Measurements from ENCODE around the gene SERPINE2. TPM values are rescaled to one million over a fixed set of nuclear protein-coding genes. Genes with fewer than 3 reads are reported as not detected.
"Not testable (repeated sequence)": the region's sequence is repeated elsewhere in the genome, so short reads cannot be mapped to it uniquely, and the experiment has no call there.

Gene SERPINE2
- total RNA-seq, 4 donors from 2014 or later: 25.5 to 94.5 (median 38.5) TPM

GRCh38 chr2:223943135-223943534 lies 96.0 kb downstream of the SERPINE2 start:
- no peak for TF ChIP-seq CTCF (IDR thresholded peaks at IDR 0.05)
- TF ChIP-seq EP300 (IDR thresholded peaks at IDR 0.05): no peak
- TF ChIP-seq POLR2A (IDR thresholded peaks at IDR 0.05): no peak
- no peak for DNase-seq (ENCODE audit: low spot score in 2 of 2)
- Histone ChIP-seq H3K27me3 (no peaks in the 10 kb centered on the region), H3K4me3 (peak overlapping the region in 3 of 4 donors; percentile 98 to 100 (median 99)), H3K9me3 (no peaks in the 10 kb centered on the region), H3K36me3 (no peaks in the 10 kb centered on the region), H3K27ac (peak overlapping the region in 2 of 4 donors; percentile 98 to 99), H3K4me1 (peaks cover 0 to 59% (median 18%) of the 10 kb centered on the region in 4 donors)
- 75 to 87% methylated on average over 1 of the region's 1 CpG for WGBS, 2 donors

GRCh38 chr2:223941579-223942277 lies 97.4 kb downstream of the SERPINE2 start:
- Histone ChIP-seq H3K27ac (peak overlapping the region in 1 of 4 donors; percentile 11), H3K27me3 (no peaks in the 10 kb centered on the region), H3K9me3 (no peaks in the 10 kb centered on the region), H3K4me1 (peaks cover 0 to 66% (median 29%) of the 10 kb centered on the region in 4 donors), H3K4me3 (no peak overlapping the region), H3K36me3 (no peaks in the 10 kb centered on the region)
- no peak for TF ChIP-seq CTCF (IDR thresholded peaks at IDR 0.05)
- no peak for TF ChIP-seq POLR2A (IDR thresholded peaks at IDR 0.05)
- TF ChIP-seq EP300 (IDR thresholded peaks at IDR 0.05): no peak
- no peak for DNase-seq (ENCODE audit: low spot score in 2 of 2)
- WGBS, 2 donors: 52 to 58% methylated on average over 12 of the region's 12 CpGs

- H3K9me3 ChIP-seq; H3K4me3 ChIP-seq; H3K27me3 ChIP-seq; H3K36me3 ChIP-seq; H3K27ac ChIP-seq; DNase-seq (ENCODE audit: low spot score in 2 of 2): not testable (repeated sequence)
- WGBS, 2 donors: 47 to 65% methylated on average over 2 of the region's 2 CpGs
- peaks cover 0 to 73% (median 38%) of the 10 kb centered on the region in 4 donors for H3K4me1 ChIP-seq
These were observed 99.6 kb downstream of the SERPINE2 start for GRCh38 chr2:223939438-223939837.

GRCh38 chr2:223937535-223937934 lies 101.6 kb downstream of the SERPINE2 start:
- WGBS, 2 donors: 0% methylated on average over 1 of the region's 1 CpG
- H3K4me1 ChIP-seq: peaks cover 0 to 77% (median 41%) of the 10 kb centered on the region in 4 donors
- H3K9me3 ChIP-seq: no peaks in the 10 kb centered on the region
- DNase-seq (ENCODE audit: low spot score in 2 of 2): no peak
- TF ChIP-seq CTCF (IDR thresholded peaks at IDR 0.05) (no peak), EP300 (IDR thresholded peaks at IDR 0.05) (no peak), POLR2A (IDR thresholded peaks at IDR 0.05) (no peak)
- no peaks in the 10 kb centered on the region for H3K36me3 ChIP-seq
- H3K4me3 ChIP-seq: no peak overlapping the region
- H3K27ac ChIP-seq: no peak overlapping the region
- H3K27me3 ChIP-seq: no peaks in the 10 kb centered on the region

- H3K9me3 ChIP-seq: no peaks in the 10 kb centered on the region
- no peak for DNase-seq (ENCODE audit: low spot score in 2 of 2)
- peak overlapping the region in 2 of 4 donors; percentile 5 to 28 for H3K27ac ChIP-seq
- H3K36me3 ChIP-seq: no peaks in the 10 kb centered on the region
- 62 to 68% methylated on average over 5 of the region's 5 CpGs for WGBS, 2 donors
- TF ChIP-seq EP300 (IDR thresholded peaks at IDR 0.05): no peak
- no peak for TF ChIP-seq CTCF (IDR thresholded peaks at IDR 0.05)
- TF ChIP-seq POLR2A (IDR thresholded peaks at IDR 0.05): no peak
- no peaks in the 10 kb centered on the region for H3K27me3 ChIP-seq
- H3K4me3 ChIP-seq: no peak overlapping the region
- peaks cover 0 to 74% (median 39%) of the 10 kb centered on the region in 4 donors for H3K4me1 ChIP-seq
These were observed 102.2 kb downstream of the SERPINE2 start for GRCh38 chr2:223936862-223937326.

All from tibial nerve (tissue), 4 donors.